ENCODE measurements around the gene CHCHD6.

DNA sequence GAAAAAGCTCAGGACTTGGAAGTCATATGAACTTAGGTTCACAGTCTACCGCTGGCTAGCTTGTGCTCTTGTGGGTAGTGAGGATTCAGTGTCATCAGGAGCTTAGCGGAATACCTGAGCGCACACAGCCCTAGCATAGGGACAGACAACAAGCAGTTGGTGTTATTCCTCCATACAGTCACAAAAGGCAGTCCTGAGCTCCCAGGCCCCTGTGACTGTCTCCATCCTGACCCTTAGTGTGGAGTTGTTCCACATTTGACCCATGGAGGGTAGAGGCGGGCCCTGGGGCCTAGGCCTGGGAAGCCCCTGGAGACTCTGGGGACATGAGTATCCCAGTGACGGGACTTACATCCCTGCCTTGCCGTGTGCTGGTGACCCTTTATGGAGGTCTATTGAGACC lies 147.3 kb downstream of the CHCHD6 start:
- TF ChIP-seq, protein P1, sequence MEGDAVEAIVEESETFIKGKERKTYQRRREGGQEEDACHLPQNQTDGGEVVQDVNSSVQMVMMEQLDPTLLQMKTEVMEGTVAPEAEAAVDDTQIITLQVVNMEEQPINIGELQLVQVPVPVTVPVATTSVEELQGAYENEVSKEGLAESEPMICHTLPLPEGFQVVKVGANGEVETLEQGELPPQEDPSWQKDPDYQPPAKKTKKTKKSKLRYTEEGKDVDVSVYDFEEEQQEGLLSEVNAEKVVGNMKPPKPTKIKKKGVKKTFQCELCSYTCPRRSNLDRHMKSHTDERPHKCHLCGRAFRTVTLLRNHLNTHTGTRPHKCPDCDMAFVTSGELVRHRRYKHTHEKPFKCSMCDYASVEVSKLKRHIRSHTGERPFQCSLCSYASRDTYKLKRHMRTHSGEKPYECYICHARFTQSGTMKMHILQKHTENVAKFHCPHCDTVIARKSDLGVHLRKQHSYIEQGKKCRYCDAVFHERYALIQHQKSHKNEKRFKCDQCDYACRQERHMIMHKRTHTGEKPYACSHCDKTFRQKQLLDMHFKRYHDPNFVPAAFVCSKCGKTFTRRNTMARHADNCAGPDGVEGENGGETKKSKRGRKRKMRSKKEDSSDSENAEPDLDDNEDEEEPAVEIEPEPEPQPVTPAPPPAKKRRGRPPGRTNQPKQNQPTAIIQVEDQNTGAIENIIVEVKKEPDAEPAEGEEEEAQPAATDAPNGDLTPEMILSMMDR (IDR thresholded peaks at IDR 0.05): no peak
- TF ChIP-seq ZFX (IDR thresholded peaks at IDR 0.05; ENCODE audit: borderline replicate concordance): no peak
